Measurements from ENCODE around the gene TM9SF4.

- no peak for TF ChIP-seq POLR2A (IDR thresholded peaks at IDR 0.05)
- TF ChIP-seq, protein P1, sequence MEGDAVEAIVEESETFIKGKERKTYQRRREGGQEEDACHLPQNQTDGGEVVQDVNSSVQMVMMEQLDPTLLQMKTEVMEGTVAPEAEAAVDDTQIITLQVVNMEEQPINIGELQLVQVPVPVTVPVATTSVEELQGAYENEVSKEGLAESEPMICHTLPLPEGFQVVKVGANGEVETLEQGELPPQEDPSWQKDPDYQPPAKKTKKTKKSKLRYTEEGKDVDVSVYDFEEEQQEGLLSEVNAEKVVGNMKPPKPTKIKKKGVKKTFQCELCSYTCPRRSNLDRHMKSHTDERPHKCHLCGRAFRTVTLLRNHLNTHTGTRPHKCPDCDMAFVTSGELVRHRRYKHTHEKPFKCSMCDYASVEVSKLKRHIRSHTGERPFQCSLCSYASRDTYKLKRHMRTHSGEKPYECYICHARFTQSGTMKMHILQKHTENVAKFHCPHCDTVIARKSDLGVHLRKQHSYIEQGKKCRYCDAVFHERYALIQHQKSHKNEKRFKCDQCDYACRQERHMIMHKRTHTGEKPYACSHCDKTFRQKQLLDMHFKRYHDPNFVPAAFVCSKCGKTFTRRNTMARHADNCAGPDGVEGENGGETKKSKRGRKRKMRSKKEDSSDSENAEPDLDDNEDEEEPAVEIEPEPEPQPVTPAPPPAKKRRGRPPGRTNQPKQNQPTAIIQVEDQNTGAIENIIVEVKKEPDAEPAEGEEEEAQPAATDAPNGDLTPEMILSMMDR (IDR thresholded peaks at IDR 0.05), result no peak
Measured at GRCh38 chr20:32181606-32182005, 72.1 kb downstream of the TM9SF4 start.

Data from uterus (tissue), 2 donors.